Activated CD4-positive, alpha-beta T cell treated with anti-CD3 and anti-CD28 coated beads, Interleukin-2, amount 50 U/mL, for 4 hours (primary cell): ENCODE measurements around the gene ADGRB3.
"Not testable (repeated sequence)": the region's sequence is repeated elsewhere in the genome, so short reads cannot be mapped to it uniquely, and the experiment has no call there.

Experiments used
- DNase-seq, 2 experiments: peaks; one replicate each; pipeline ENCODE4 v3.0.0-alpha.2; 2020

The ADGRB3 gene

GRCh38 chr6:69285054-69285453 is 650.0 kb downstream of the ADGRB3 start:
- DNase-seq: no peak

DNA sequence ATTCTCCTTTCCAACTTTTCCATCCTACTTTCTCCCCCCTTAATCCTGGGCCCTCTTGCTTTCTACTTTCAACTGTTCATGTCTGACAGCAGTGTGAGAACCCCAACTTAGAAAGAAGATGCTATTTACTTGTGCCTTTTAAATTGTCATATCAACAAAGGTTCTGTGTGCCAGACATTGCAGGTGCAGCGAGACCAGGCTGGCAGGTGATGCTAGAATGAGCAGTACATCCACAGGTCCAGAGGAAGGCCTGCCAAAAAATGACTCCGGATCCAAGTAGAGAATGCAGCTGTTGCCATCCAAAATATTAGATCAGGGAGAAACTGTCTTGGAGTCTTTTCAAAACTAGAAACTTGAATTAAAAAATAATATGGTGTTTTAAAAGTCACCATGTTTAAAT is 651.2 kb downstream of the ADGRB3 start:
- DNase-seq: no peak

GRCh38 chr6:69288198-69288597 is 653.1 kb downstream of the ADGRB3 start:
- DNase-seq: not testable (repeated sequence)

GRCh38 chr6:69289689-69290495 is 654.8 kb downstream of the ADGRB3 start:
- DNase-seq: no peak

DNA sequence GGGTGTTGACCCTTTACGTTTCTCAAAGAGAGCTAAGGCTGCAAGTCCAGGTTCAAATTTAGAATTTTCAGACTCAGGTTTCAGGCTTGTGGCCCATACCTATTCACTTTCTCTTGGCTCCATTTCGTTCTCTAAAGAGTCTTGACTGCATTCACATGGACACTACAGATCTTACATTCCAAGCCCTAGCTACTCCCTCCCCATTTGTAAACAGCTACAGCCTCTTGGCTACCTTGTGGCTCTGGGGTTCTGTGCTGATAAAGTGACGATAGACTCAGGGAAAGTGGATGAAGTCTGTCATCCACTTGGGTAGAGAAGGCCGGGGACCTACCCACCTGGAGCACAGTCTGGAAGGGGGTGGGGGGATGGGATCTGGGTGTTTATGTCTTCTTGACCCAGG is 658.4 kb downstream of the ADGRB3 start:
- DNase-seq: no peak

DNA sequence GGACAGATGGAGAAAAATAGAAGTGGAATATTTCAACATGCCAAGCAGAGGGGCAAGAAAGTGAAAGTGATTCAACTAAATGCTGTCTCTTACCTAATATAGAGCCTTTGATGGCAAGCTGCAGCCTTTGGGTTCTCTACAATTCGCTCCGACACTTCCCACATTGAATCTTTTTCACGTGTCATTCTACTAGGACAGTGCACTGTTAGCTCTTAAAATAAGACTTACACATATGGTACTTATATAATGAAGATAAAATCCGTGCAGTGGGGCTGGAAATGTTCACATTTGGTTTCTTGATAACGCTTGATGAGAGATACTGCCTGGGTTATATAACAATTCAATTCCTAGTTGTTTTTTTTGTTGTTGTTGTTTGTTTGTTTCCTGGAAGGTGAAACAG is 659.3 kb downstream of the ADGRB3 start:
- DNase-seq: no peak

DNA sequence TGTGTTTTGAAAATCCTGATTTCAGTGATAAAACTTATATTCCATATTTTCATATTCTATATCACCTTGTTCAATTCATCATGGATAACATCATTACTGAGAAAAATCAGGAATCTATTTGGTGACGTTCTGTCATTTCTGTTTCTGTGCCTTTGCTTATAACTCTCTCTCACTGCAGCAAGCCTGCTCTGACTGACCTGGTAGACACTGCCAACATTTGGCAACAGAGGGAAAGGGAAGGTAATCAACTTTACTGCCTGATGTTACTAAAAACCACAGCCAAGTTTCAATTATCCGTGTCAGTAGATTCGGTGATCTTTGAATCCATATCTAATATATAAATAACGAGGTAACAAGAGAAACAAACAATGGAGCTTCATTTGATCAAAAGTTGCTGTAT is 659.8 kb downstream of the ADGRB3 start:
- no peak for DNase-seq

- DNase-seq: no peak
Observed at GRCh38 chr6:69303382-69303781, 668.3 kb downstream of the ADGRB3 start.

DNA sequence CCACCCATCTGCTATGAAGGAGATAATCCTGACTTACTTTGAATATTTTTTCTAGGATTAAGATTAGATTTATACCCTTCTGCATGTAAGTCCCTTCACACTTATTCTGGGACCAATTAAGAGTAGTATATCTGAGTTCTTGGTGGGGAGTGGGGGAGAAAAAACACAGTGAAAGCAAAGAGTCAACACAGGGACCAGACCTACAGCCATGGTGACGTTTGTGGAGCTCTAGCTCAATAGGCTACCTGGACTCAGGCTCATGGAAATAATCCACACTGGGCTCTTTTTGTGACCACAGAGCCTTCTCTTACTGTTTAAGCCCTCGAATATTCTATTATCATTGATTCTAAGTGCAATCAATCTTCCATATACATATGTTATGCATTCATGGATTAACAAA is 670.4 kb downstream of the ADGRB3 start:
- no peak for DNase-seq

DNA sequence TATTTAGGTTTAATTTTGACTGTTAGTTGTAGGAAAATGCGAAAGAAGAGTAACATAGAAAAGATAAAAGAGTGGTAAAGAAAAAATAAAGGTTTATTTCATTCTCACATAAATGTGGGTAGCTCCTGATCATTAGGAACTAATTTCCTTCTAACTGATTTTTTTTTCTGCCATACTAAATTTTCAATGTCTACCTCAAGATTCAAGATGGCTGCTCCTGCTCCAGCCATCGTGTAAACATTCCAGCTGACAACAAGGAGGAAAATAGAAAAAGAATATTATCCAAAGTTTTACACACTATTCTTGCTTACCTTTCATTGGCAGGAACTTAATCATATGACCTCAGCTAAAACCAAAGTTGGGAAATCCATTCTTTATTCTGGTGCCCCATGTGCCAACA is 673.5 kb downstream of the ADGRB3 start:
- no peak for DNase-seq

DNA sequence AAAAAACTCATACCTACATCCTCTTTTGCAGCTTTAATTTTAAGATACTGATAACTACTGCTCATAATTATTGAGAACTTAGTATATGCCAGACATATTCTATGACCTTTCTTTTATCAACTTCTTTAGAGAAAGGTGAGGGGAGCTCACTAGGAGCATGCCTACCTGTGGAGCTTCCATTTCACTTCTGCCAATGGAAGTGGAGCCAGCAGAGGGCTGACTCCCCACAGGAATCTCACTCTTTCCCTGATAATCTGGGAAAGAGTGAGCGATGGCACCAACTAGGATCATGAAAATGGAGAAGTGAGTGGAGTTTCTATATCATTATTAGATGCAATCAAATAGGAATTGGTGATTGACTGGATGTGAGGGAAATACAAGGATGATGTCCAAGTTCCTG is 676.8 kb downstream of the ADGRB3 start:
- no peak for DNase-seq

DNA sequence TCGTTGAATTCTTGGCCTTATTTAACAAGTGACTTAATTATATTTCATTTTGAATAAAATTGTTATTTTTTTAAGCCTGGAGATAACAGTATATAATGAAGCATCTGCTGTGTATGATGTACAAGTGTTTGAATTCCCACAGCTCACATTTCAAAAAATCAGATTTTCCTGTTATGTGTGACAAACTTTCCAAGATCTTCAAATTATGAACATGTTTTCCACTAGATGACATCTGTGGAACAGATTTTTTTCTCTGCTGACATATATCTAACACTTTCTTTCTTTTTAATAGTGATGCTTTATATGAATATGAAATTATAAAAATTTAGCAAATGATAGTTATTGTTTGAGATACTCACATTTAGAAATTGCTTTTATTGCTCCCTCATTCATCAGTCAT is 678.9 kb downstream of the ADGRB3 start:
- DNase-seq: no peak

- no peak for DNase-seq
Observed at GRCh38 chr6:69314531-69314930, 679.4 kb downstream of the ADGRB3 start.

DNA sequence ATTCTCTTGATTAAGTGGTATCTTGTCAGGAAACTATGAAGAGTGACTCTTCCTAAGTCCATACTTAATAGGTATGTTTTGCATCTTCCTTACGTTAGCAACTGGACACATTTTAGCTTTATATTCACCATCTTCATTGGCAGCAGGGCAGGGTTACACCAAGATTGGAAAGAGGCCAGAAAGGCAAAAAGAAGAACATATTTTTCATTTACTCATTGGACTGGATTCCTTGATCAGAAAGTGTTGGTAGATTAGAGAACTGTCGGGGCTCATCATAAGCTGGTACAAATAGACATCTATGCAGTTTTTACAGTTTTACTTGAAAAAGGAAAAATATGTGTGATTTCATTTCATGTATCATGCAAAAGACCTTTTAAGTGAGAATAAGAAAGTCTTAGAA is 696.8 kb downstream of the ADGRB3 start:
- no peak for DNase-seq

DNA sequence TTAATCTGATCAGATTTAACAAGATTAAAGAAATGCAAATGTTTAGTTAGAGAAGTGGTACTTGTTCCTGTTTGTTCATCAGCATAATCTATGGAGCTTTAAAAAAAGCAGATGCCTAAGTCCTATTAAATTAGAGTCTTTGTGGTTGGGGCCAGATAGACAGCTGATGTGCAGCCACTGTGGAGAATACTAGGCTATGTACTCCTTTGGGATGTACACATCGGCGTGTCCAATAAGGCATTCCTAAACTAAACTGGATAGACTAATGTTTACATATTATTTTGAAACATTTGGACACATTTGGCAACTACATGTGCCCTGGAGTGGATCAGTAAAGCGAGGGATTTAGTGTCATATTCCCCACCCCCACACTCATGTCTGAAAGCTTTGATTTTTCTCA is 702.2 kb downstream of the ADGRB3 start:
- DNase-seq: no peak

GRCh38 chr6:69338431-69339162 is 703.5 kb downstream of the ADGRB3 start:
- no peak for DNase-seq

DNA sequence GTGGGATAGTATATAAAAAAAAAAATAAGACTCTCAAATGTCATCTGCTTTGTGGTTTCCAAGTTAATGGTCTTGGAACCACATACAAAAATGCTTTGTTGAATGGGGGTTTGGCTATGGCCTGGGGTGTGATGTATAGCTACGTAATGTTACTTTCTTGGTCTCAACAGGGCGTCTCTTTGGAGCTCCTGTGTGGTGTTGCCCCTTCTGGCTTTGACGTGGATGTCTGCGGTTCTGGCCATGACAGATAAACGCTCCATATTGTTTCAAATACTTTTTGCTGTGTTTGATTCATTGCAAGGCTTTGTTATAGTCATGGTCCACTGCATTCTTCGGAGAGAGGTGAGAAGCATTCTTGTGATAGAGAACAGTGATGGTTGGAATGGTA is 704.1 kb downstream of the ADGRB3 start:
- DNase-seq: no peak

GRCh38 chr6:69340196-69340595 is 705.1 kb downstream of the ADGRB3 start:
- DNase-seq: no peak

DNA sequence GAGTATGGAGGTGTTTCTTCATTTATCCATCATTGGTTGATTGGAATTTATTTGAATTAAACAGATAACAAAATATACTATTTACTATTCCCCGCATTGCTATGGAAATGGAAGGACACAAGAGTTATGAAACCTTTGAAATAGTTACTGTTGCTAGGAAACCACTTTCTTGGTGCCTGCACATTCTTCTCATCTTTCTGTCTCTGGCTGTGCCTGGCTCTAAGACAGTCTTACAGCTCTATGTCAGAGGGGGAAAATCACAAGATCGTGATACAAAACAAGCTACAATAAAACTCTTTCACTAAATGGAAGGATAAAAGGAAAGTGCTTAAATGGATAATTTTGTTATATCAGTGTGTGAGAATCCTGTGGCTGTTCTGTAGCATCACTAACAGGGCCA is 708.8 kb downstream of the ADGRB3 start:
- no peak for DNase-seq

- no peak for DNase-seq
Observed at GRCh38 chr6:69349771-69350170, 714.7 kb downstream of the ADGRB3 start.

GRCh38 chr6:69362209-69362608 is 727.1 kb downstream of the ADGRB3 start:
- DNase-seq: no peak

GRCh38 chr6:69366831-69367230 is 731.7 kb downstream of the ADGRB3 start:
- no peak for DNase-seq

DNA sequence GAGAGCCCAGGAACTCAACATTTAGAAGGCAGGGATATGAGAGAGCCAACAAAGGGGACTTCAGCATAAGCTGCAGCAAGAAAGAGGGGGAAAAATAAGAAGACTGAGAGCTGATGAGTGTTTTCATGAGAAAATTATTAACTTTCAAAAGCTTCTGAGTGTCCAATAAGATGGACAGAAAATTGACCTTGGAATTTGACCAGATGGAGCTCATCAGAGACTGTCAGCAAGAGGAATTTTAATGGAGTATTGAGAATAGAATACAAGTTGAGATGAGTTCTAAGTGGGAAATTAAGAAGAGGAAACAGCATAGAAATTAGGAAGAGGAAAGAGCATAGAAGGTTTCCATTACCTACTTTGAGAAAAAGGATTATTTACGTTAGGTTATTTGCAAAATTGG is 733.5 kb downstream of the ADGRB3 start:
- DNase-seq: no peak

DNA sequence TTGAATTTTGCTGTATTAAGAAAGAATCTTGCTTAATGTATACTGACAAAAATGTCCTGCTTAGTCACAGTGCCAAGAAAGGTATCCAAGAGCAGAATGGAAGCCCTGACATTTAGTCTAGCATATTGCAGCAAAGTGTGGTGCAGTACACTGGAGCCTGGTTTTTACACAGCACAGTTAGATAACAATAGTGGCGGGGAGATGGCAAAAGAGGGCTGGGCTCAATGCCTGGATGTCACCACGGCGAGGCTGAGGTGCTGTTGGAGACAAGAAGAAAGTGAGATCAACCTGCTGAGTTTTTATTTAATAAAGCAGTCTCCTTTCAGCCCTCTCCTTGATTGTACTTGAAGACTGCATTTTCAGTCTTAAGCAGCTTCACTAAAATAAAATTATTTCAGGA is 735.7 kb downstream of the ADGRB3 start:
- no peak for DNase-seq

- no peak for DNase-seq
Observed at GRCh38 chr6:69378326-69378725, 743.2 kb downstream of the ADGRB3 start.
